Epithelial cell of proximal tubule (primary cell): Measurements from ENCODE around the gene KRT76. TPM values are rescaled to one million over a fixed set of nuclear protein-coding genes. Genes with fewer than 3 reads are reported as not detected.

Source experiments
- DNase-seq: peaks from one replicate; pipeline ENCODE4 v3.0.0-alpha.2; 2011; ENCODE audit warnings: low read depth
- H3K4me3 ChIP-seq: 2 replicates; pipeline ENCODE4 v1.5.1; 2011; ENCODE audit warnings: low read depth, mild to moderate bottlenecking, low read length
- CTCF ChIP-seq: conservative IDR thresholded peaks from 2 replicates; pipeline ENCODE4 v1.5.1; 2012; ENCODE audit warnings: low read depth, mild to moderate bottlenecking, low read length
- total RNA-seq: library from RNA; depleted of rRNA; stranded (reverse); fragments of >200 nt; gene quantifications from 2 replicates; pipeline ENCODE4 v1.2.3, GENCODE V29; 2015

KRT76 gene
- total RNA-seq, 1 donor from 2014 or later, result not detected

GRCh38 chr12:52730793-52731192 is 46.4 kb downstream of the KRT76 start:
- no peak overlapping the region for H3K4me3 ChIP-seq
- DNase-seq, result no peak
- TF ChIP-seq CTCF, result no peak

DNA sequence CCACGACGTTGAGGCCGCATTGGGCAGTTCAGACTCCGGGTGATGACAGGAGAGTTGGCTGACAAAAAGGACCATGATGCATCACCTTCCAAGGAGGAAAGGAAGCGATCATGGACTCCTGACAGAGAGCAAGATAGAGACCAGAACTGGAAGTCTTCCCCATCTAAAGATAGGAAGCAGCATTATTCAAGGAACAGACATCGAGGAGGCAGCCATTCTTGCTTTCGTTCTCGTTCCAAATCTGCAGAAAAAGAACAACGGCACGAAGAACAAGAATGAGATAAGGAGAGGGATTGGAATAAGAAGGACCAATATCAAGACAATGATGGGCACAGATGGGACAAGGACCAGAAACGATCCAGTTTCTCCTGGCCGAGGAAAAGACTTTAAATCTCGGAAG is 46.8 kb downstream of the KRT76 start:
- no peak for TF ChIP-seq CTCF
- no peak overlapping the region for H3K4me3 ChIP-seq
- DNase-seq, result no peak

DNA sequence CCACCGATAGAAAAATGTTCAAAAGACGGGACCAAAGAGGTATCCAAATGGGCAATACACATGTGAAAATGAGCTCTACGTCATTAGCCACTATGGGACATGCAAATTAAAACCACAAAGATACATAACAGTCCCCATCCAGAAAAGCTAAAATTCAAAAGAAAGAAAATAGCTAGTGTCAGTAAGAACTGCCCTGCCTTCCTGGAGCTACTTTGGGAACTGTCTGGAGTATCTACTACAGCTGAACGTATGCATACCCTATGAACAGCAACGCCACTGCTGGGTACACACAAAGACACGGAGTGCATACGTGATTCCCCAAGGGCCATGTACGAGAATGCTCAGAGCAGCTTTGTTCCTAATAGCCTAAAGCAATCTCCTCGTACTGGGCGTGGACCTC is 48.0 kb downstream of the KRT76 start:
- no peak overlapping the region for H3K4me3 ChIP-seq
- TF ChIP-seq CTCF, result no peak
- DNase-seq, result no peak

GRCh38 chr12:52728374-52728773 is 48.8 kb downstream of the KRT76 start:
- TF ChIP-seq CTCF, result no peak
- DNase-seq, result no peak
- no peak overlapping the region for H3K4me3 ChIP-seq

DNA sequence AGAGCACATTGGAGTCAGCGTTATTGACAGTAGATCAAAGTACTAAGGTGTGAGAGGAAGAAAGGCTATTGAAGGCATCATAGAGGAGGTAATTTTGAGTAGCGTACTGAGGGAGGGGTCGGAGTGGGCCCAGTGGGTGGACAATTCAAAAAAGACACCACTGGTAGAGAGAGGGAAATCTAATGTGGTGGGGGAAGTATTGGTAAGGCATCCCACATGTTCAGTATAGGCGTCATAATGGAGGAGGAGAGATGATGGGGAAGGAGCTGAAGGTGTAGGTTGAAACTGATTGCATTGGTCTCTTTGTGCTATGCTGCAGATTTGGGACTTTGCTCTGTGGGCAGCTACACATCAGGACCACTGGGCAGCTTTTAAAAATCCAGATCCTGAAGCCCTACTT is 50.1 kb downstream of the KRT76 start:
- DNase-seq, result no peak
- H3K4me3 ChIP-seq, result no peak overlapping the region
- no peak for TF ChIP-seq CTCF

DNA sequence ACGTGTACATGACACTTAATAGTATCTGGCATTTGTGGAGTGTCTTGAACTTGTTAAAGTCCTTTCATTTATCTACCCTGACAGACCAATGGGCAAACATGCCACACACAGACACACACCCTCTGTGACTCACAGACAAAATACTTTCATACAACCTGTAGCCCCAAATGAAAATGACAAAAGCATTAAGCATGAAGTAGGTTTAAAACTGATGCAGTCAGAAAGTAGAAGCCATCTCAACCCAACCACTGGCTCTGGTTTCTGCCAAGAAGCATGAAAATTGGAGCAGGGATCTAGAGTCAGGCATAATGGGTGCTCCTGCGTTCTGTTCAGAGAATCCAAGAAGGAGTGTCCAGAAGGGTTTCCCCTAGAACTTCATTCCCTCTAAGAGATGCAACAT is 50.7 kb downstream of the KRT76 start:
- no peak for TF ChIP-seq CTCF
- no peak overlapping the region for H3K4me3 ChIP-seq
- no peak for DNase-seq

- TF ChIP-seq CTCF, result no peak
- DNase-seq, result no peak
These were observed 52.8 kb downstream of the KRT76 start for GRCh38 chr12:52724384-52724783.

More at GRCh38 chr12:52724384-52724783, 52.8 kb downstream of the KRT76 start:
- H3K4me3 ChIP-seq, result no peak overlapping the region
